Fibroblast of lung (primary cell): ENCODE measurements around the gene DVL1.

Source experiments
- EZH2 ChIP-seq: IDR thresholded peaks from 2 replicates; pipeline ENCODE4 v1.5.1; 2012; ENCODE audit warnings: low read length, control low read depth, mild to moderate bottlenecking; ENCODE audit errors: missing control alignments
- TF ChIP-seq, protein P1 (sequence below), 2 donors: IDR thresholded peaks in 1 of 2; conservative IDR thresholded peaks in 1 of 2; 1 replicate in 1 of 2; 2 replicates in 1 of 2; pipeline ENCODE4 v1.5.1; 2011 to 2012; ENCODE audit warnings: low read length in 2 of 2, control low read depth in 1 of 2, inconsistent platforms in 1 of 2, low read depth in 1 of 2, mild to moderate bottlenecking in 1 of 2

DNA sequence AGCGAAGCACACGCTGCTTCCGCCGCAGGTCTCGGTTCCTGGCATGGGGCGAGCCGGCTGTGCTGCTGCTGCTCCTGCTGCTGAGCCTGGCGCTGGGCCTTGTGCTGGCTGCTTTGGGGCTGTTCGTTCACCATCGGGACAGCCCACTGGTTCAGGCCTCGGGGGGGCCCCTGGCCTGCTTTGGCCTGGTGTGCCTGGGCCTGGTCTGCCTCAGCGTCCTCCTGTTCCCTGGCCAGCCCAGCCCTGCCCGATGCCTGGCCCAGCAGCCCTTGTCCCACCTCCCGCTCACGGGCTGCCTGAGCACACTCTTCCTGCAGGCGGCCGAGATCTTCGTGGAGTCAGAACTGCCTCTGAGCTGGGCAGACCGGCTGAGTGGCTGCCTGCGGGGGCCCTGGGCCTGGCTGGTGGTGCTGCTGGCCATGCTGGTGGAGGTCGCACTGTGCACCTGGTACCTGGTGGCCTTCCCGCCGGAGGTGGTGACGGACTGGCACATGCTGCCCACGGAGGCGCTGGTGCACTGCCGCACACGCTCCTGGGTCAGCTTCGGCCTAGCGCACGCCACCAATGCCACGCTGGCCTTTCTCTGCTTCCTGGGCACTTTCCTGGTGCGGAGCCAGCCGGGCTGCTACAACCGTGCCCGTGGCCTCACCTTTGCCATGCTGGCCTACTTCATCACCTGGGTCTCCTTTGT is 15.5 kb downstream of the DVL1 start:
- TF ChIP-seq, protein P1, sequence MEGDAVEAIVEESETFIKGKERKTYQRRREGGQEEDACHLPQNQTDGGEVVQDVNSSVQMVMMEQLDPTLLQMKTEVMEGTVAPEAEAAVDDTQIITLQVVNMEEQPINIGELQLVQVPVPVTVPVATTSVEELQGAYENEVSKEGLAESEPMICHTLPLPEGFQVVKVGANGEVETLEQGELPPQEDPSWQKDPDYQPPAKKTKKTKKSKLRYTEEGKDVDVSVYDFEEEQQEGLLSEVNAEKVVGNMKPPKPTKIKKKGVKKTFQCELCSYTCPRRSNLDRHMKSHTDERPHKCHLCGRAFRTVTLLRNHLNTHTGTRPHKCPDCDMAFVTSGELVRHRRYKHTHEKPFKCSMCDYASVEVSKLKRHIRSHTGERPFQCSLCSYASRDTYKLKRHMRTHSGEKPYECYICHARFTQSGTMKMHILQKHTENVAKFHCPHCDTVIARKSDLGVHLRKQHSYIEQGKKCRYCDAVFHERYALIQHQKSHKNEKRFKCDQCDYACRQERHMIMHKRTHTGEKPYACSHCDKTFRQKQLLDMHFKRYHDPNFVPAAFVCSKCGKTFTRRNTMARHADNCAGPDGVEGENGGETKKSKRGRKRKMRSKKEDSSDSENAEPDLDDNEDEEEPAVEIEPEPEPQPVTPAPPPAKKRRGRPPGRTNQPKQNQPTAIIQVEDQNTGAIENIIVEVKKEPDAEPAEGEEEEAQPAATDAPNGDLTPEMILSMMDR (conservative IDR thresholded peaks at IDR 0.05 in 1 of 2, IDR thresholded peaks at IDR 0.05 in 1 of 2; ENCODE audit: low read depth in 1 of 2, low read length in 2 of 2): no peak
- TF ChIP-seq EZH2: no peak
